ENCODE data around the gene CD2. TPM values are rescaled to one million over a fixed set of nuclear protein-coding genes. Genes with fewer than 3 reads are reported as not detected.
A peak's percentile ranks its signal among the peaks of the same experiment; 100 is the strongest.

The CD2 gene
- total and polyA plus RNA-seq, 2 donors (not counting 1 experiment from before 2014, with no cell fraction given) = not detected

- TF ChIP-seq EZH2 (IDR thresholded peaks at IDR 0.05; ENCODE audit: low read length, missing control alignments) (no peak), CTCF (conservative IDR thresholded peaks at IDR 0.05 in 1 of 2, IDR thresholded peaks at IDR 0.05 in 1 of 2; ENCODE audit: low read depth in 1 of 2, low read length in 2 of 2) (no peak)
- Histone ChIP-seq H3K9me3 (ENCODE audit: control insufficient read depth, insufficient read depth, low read depth, low read length) (no peaks in the 10 kb centered on the region), H3K36me3 (ENCODE audit: control insufficient read depth, insufficient read depth, low read length) (no peaks in the 10 kb centered on the region), H3K4me3 (replicated peaks in 1 of 4; ENCODE audit: control extremely low read depth in 1 of 4, insufficient read depth in 1 of 4, low read depth in 3 of 4, low read length in 4 of 4) (no peak overlapping the region), H3K27ac (ENCODE audit: insufficient read depth, low read length) (no peak overlapping the region), H3K4me1 (ENCODE audit: control insufficient read depth, extremely low read depth, insufficient read depth, low read length) (no peaks in the 10 kb centered on the region), H2AFZ (ENCODE audit: low read length) (no peak overlapping the region), H4K20me1 (ENCODE audit: control insufficient read depth, extremely low read depth, insufficient read depth, low read length) (no peaks in the 10 kb centered on the region), H3K27me3 (ENCODE audit: control insufficient read depth, insufficient read depth, low read length) (peaks cover under 1% of the 10 kb centered on the region), H3K79me2 (ENCODE audit: control insufficient read depth, insufficient read depth, low read length) (no peaks in the 10 kb centered on the region), H3K4me2 (ENCODE audit: extremely low read depth, insufficient read depth, low read length) (no peak overlapping the region), H3K9ac (ENCODE audit: insufficient read depth, low read length) (no peak overlapping the region)
- DNase-seq (ENCODE audit: low read depth in 2 of 2) = no peak
Observed at GRCh38 chr1:116721039-116721405, 33.2 kb upstream of the CD2 start.

GRCh38 chr1:116721451-116722007 is 32.7 kb upstream of the CD2 start:
- DNase-seq (ENCODE audit: low read depth in 2 of 2) = no peak
- no peak overlapping the region for H3K4me2 ChIP-seq (ENCODE audit: extremely low read depth, insufficient read depth, low read length)
- no peak overlapping the region for H2AFZ ChIP-seq (ENCODE audit: low read length)
- peaks cover 2% of the 10 kb centered on the region for H3K27me3 ChIP-seq (ENCODE audit: control insufficient read depth, insufficient read depth, low read length)
- no peak overlapping the region for H3K27ac ChIP-seq (ENCODE audit: insufficient read depth, low read length)
- no peaks in the 10 kb centered on the region for H4K20me1 ChIP-seq (ENCODE audit: control insufficient read depth, extremely low read depth, insufficient read depth, low read length)
- H3K36me3 ChIP-seq (ENCODE audit: control insufficient read depth, insufficient read depth, low read length) = no peaks in the 10 kb centered on the region
- no peak overlapping the region for H3K9ac ChIP-seq (ENCODE audit: insufficient read depth, low read length)
- TF ChIP-seq CTCF (conservative IDR thresholded peaks at IDR 0.05 in 1 of 2, IDR thresholded peaks at IDR 0.05 in 1 of 2; ENCODE audit: low read depth in 1 of 2, low read length in 2 of 2) (no peak), EZH2 (IDR thresholded peaks at IDR 0.05; ENCODE audit: low read length, missing control alignments) (no peak)
- H3K79me2 ChIP-seq (ENCODE audit: control insufficient read depth, insufficient read depth, low read length) = no peaks in the 10 kb centered on the region
- no peak overlapping the region for H3K4me3 ChIP-seq (replicated peaks in 1 of 4; ENCODE audit: control extremely low read depth in 1 of 4, insufficient read depth in 1 of 4, low read depth in 3 of 4, low read length in 4 of 4)
- no peaks in the 10 kb centered on the region for H3K4me1 ChIP-seq (ENCODE audit: control insufficient read depth, extremely low read depth, insufficient read depth, low read length)
- H3K9me3 ChIP-seq (ENCODE audit: control insufficient read depth, insufficient read depth, low read depth, low read length) = no peaks in the 10 kb centered on the region

DNA sequence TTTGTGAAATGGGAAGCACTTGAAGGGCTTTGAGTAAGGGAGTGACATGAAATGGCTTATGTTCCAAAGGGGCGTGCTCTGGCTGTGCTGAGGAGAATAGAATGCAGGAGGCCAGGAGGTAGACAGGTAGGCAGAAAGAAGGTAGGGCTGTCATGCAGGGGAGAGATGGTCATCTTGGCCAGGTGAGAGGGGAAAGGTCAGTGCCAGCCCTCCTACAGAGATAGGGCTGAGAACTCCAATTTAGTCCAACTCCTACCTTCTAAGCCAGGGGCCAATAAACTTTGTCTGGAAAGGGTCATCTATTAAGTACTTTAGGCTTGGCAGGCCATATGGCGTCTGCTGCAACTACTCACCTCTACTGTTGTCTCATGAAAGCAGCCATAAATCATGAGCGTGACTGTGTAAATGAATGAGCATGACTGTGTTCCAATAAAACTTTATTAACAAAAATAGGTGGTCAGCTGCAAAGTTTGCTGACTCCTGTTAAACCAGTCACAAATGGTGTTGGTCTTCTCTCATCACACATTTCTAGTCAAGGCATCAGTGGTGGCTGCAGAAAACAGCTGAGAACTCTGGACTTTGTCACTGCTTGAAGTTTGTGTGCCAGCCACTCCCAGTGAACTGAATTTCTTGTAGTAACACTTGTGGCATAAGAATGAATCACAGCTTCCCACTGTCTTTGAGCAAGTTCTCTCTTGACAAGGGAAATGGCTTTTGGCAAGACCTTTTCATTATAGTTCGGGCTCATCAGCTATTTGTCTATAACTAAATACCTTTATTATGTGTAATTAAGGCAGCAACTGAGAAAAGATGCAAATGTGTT is 32.0 kb upstream of the CD2 start:
- Histone ChIP-seq H3K27me3 (ENCODE audit: control insufficient read depth, insufficient read depth, low read length) (peaks cover 2% of the 10 kb centered on the region), H3K36me3 (ENCODE audit: control insufficient read depth, insufficient read depth, low read length) (no peaks in the 10 kb centered on the region), H4K20me1 (ENCODE audit: control insufficient read depth, extremely low read depth, insufficient read depth, low read length) (no peaks in the 10 kb centered on the region), H3K4me3 (replicated peaks in 1 of 4; ENCODE audit: control extremely low read depth in 1 of 4, insufficient read depth in 1 of 4, low read depth in 3 of 4, low read length in 4 of 4) (no peak overlapping the region), H3K79me2 (ENCODE audit: control insufficient read depth, insufficient read depth, low read length) (no peaks in the 10 kb centered on the region), H3K9ac (ENCODE audit: insufficient read depth, low read length) (no peak overlapping the region), H2AFZ (ENCODE audit: low read length) (no peak overlapping the region), H3K9me3 (ENCODE audit: control insufficient read depth, insufficient read depth, low read depth, low read length) (no peaks in the 10 kb centered on the region), H3K4me1 (ENCODE audit: control insufficient read depth, extremely low read depth, insufficient read depth, low read length) (no peaks in the 10 kb centered on the region), H3K4me2 (ENCODE audit: extremely low read depth, insufficient read depth, low read length) (no peak overlapping the region), H3K27ac (ENCODE audit: insufficient read depth, low read length) (no peak overlapping the region)
- DNase-seq (ENCODE audit: low read depth in 2 of 2) = peak in 1 of 2 donors; percentile 26
- no peak for TF ChIP-seq EZH2 (IDR thresholded peaks at IDR 0.05; ENCODE audit: low read length, missing control alignments)

Data from fibroblast of lung (primary cell).